ENCODE results near the gene IQSEC1. TPM values are rescaled to one million over a fixed set of nuclear protein-coding genes. Genes with fewer than 3 reads are reported as not detected.

Gene IQSEC1
- total and polyA plus RNA-seq, 2 donors (not counting 1 experiment from before 2014, with no cell fraction given) = 96.7 to 222 TPM

DNA sequence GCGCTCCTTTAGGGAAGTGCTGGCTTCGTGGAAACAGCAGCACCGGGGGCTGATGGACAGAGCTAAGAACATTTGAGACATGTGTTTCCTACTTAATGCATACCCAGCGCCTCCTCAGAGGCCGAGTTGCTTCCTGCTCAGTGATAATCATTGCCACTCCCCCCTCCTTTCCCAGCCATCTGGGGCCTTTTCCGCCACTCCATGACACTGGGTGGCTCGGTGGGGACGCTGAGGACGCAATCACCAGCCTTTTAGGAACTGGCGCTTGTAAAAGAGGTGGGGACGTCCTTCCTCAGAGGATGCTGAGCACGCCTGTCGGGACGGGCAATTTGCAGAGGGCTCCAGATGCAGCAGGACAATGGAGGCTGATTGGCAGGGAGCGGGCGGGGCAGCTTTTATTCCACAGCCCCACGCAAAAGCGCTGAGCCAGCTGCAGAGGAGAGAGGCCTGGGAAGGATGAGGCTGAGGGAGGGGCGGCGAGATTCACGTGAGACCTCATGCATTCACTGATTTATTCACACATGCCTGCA is 22.2 kb upstream of the IQSEC1 start:
- Histone ChIP-seq H3K27ac (ENCODE audit: low read length in 2 of 2) (no peak overlapping the region), H3K36me3 (replicated peaks in 1 of 2; ENCODE audit: control extremely low read depth in 1 of 2, control insufficient read depth in 1 of 2, extremely low read depth in 1 of 2, insufficient read depth in 2 of 2, low read length in 1 of 2) (no peaks in the 10 kb centered on the region), H3K9ac (ENCODE audit: low read length) (no peak overlapping the region), H3K4me1 (ENCODE audit: control insufficient read depth in 2 of 2, insufficient read depth in 2 of 2, low read length in 2 of 2) (peaks cover 24 to 49% of the 10 kb centered on the region in 2 donors), H3K4me2 (replicated peaks; ENCODE audit: low read depth, low read length, poor library complexity, severe bottlenecking) (peak overlapping the region; percentile 44), H3K9me3 (ENCODE audit: control extremely low read depth in 1 of 3, control insufficient read depth in 2 of 3, insufficient read depth in 1 of 3, low read length in 2 of 3) (peaks cover 0 to 10% (median 0%) of the 10 kb centered on the region in 3 donors), H3K4me3 (ENCODE audit: control extremely low read depth in 1 of 5, extremely low read depth in 1 of 5, insufficient read depth in 1 of 5, low read depth in 2 of 5, low read length in 4 of 5) (no peak overlapping the region), H4K20me1 (ENCODE audit: control insufficient read depth, insufficient read depth, low read length, poor library complexity, severe bottlenecking) (no peaks in the 10 kb centered on the region), H2AFZ (ENCODE audit: insufficient read depth, low read depth, low read length, poor library complexity, severe bottlenecking) (peak overlapping the region; percentile 53), H3K27me3 (replicated peaks in 1 of 4; ENCODE audit: control extremely low read depth in 1 of 4, control insufficient read depth in 3 of 4, insufficient read depth in 4 of 4, low read length in 3 of 4) (peaks cover 0 to 14% (median 2%) of the 10 kb centered on the region in 4 experiments), H3K79me2 (ENCODE audit: control insufficient read depth, insufficient read depth, low read length) (peaks cover 16% of the 10 kb centered on the region)
- H3K4me1 Mint-ChIP-seq = peaks cover 49% of the 10 kb centered on the region
- peak; percentile 33 for DNase-seq
- ChIA-PET CTCF (interaction anchor here (0.6 to 3.5 kb wide), 4 partner anchors 15 to 357 kb away, joined by 3 to 14 read pairs (median 4); no protein-coding TSS in a partner anchor), POLR2A (interaction anchor here (1.4 kb wide), 1 partner anchor 15 kb away, joined by 3 read pairs; no protein-coding TSS in a partner anchor)
- no peak for TF ChIP-seq EZH2 (IDR thresholded peaks at IDR 0.05; ENCODE audit: borderline replicate concordance, insufficient read depth, low read depth, low read length, poor library complexity, severe bottlenecking)
- no peak for TF ChIP-seq CTCF (IDR thresholded peaks at IDR 0.05)
- no peak overlapping the region for H3K27ac Mint-ChIP-seq
- no peaks in the 10 kb centered on the region for H3K9me3 Mint-ChIP-seq (ENCODE audit: insufficient read depth)
- ATAC-seq (ENCODE audit: low read depth) = no peak
- WGBS (ENCODE audit: insufficient coverage) = 20% methylated on average over 15 of the region's 21 CpGs
- no peak overlapping the region for H3K4me3 Mint-ChIP-seq
- intact Hi-C loops (cut with micrococcal nuclease) = loop anchor here (10.0 kb wide), 1 partner anchor 49 kb away; no protein-coding TSS in a partner anchor
- H3K27me3 Mint-ChIP-seq = peaks cover 16% of the 10 kb centered on the region

GRCh38 chr3:13093687-13094086 is 20.5 kb upstream of the IQSEC1 start:
- Mint-ChIP-seq H3K4me1 (peaks cover 56% of the 10 kb centered on the region), H3K27ac (peak overlapping the region; percentile 61), H3K9me3 (ENCODE audit: insufficient read depth) (no peaks in the 10 kb centered on the region), H3K27me3 (peaks cover 16% of the 10 kb centered on the region), H3K4me3 (no peak overlapping the region)
- Histone ChIP-seq H3K36me3 (replicated peaks in 1 of 2; ENCODE audit: control extremely low read depth in 1 of 2, control insufficient read depth in 1 of 2, extremely low read depth in 1 of 2, insufficient read depth in 2 of 2, low read length in 1 of 2) (no peaks in the 10 kb centered on the region), H3K4me3 (ENCODE audit: control extremely low read depth in 1 of 5, extremely low read depth in 1 of 5, insufficient read depth in 1 of 5, low read depth in 2 of 5, low read length in 4 of 5) (no peak overlapping the region), H3K4me1 (ENCODE audit: control insufficient read depth in 2 of 2, insufficient read depth in 2 of 2, low read length in 2 of 2) (peaks cover 31 to 54% of the 10 kb centered on the region in 2 donors), H4K20me1 (ENCODE audit: control insufficient read depth, insufficient read depth, low read length, poor library complexity, severe bottlenecking) (no peaks in the 10 kb centered on the region), H3K79me2 (ENCODE audit: control insufficient read depth, insufficient read depth, low read length) (peaks cover 16% of the 10 kb centered on the region), H3K9me3 (ENCODE audit: control extremely low read depth in 1 of 3, control insufficient read depth in 2 of 3, insufficient read depth in 1 of 3, low read length in 2 of 3) (peaks cover 0 to 13% (median 0%) of the 10 kb centered on the region in 3 donors), H3K9ac (ENCODE audit: low read length) (no peak overlapping the region), H3K27ac (ENCODE audit: low read length in 2 of 2) (no peak overlapping the region), H2AFZ (ENCODE audit: insufficient read depth, low read depth, low read length, poor library complexity, severe bottlenecking) (no peak overlapping the region), H3K27me3 (replicated peaks in 1 of 4; ENCODE audit: control extremely low read depth in 1 of 4, control insufficient read depth in 3 of 4, insufficient read depth in 4 of 4, low read length in 3 of 4) (peaks cover 0 to 14% (median 2%) of the 10 kb centered on the region in 4 experiments), H3K4me2 (replicated peaks; ENCODE audit: low read depth, low read length, poor library complexity, severe bottlenecking) (no peak overlapping the region)
- intact Hi-C loops (cut with micrococcal nuclease) = loop anchor here (2.0 to 10.0 kb wide), 3 partner anchors 51 to 189 kb away; no protein-coding TSS in a partner anchor
- no peak for ATAC-seq (ENCODE audit: low read depth)
- POLR2A ChIA-PET = no interaction called here
- CTCF ChIA-PET = interaction anchor here (0.6 to 6.4 kb wide), 9 partner anchors 11 to 785 kb away, joined by 3 to 114 read pairs (median 34); no protein-coding TSS in a partner anchor
- TF ChIP-seq EZH2 (IDR thresholded peaks at IDR 0.05; ENCODE audit: borderline replicate concordance, insufficient read depth, low read depth, low read length, poor library complexity, severe bottlenecking) (no peak), CTCF (IDR thresholded peaks at IDR 0.05) (no peak)
- DNase-seq = no peak
- WGBS (ENCODE audit: insufficient coverage) = 92% methylated on average over 8 of the region's 10 CpGs
